ENCODE data around the gene OSBPL8.

DNA sequence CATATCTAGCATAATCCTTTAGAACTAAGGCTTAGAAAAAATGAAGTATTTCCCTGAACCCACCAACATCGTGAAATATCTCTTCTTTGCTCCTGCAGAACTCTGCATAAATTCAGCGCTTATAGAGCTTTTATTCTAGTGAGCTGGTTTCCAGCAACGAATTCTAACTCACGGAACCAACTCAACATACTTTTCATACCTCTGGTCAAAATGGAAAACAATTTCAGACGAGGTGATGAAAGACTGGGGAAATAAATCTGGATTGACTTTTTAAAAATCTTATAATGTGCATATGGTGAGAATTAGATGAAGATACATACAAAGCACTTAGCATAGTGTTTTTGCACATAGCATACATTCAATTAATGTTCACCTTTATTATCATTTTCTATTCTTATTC lies 148.8 kb downstream of the OSBPL8 start:
- no peak for TF ChIP-seq CTCF (IDR thresholded peaks at IDR 0.05)
- TF ChIP-seq POLR2A (IDR thresholded peaks at IDR 0.05), result no peak

All from Peyer's patch (tissue), 4 donors.